ENCODE data around the gene DOCK7.

The DOCK7 gene

GRCh38 chr1:62439652-62440371, 248.4 kb downstream of the DOCK7 start:
- no peak for DNase-seq

GRCh38 chr1:62438163-62438562, 250.0 kb downstream of the DOCK7 start:
- no peak for DNase-seq

- DNase-seq: peak; percentile 45
Measured at GRCh38 chr1:62437273-62437940, 250.8 kb downstream of the DOCK7 start.

- peak; percentile 95 for DNase-seq
Measured at GRCh38 chr1:62436466-62437272, 251.5 kb downstream of the DOCK7 start, which contains the start of gene USP1. TSS of gene USP1 (plus strand) at chr1:62437049. CDS start at chr1:62439868, 2,819 bp downstream.

- peak; percentile 91 for DNase-seq
Measured at GRCh38 chr1:62436039-62436465, 252.1 kb downstream of the DOCK7 start.

- DNase-seq: no peak
Measured at GRCh38 chr1:62435231-62436038, 252.8 kb downstream of the DOCK7 start.

DNA sequence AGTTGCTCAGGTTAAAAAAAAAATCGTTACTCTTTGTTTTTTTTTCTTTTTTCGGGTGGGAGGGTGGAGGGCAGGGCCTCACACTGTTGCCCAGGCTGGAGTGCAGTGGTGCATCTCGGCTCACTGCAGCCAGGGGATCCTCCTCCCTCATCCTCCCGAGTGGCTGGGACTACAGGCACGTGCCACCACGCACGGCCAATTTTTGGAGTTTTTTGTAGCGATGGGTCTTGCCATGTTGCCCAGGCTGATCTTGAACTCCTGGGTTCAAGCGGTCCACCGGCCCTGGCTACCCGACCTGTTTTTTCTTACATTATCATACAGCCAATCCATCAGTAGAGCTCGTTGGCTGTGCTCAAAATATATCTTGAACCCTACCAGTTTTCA, 253.6 kb downstream of the DOCK7 start:
- DNase-seq: no peak

DNA sequence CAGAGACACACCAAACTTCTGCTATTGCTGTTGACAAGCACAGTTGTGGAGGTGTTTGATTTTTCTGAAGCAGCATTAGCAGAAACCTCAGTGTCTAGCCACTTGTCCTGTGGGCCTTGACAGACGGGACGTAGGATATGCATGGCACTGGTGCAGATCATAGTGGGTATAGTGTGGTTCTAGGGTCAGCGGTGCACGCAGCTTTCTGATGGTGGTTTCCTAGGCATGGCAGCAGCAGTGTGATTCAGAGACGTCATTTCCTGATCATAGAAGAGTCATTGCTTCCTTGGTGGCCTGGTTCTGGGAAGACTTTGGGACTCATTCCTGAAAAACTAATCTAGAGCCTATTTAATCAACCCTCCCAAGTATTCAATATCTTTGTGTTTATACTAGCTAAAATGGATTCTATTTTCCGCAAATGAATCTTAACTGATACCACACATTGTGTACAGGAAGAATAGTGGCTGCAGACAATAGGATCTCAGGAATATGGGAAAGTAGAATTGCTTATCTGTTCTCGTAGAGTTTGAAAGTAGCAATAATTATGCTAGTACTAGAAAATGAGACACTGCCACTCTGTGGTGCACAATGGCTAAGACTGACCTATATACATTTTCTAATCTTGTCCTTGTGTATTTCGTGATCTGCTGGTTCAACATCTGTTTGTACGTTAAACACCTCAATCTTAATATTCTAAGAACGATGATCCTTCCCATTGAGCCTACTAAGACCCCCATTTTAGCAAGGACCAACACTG, 254.1 kb downstream of the DOCK7 start:
- no peak for DNase-seq

DNA sequence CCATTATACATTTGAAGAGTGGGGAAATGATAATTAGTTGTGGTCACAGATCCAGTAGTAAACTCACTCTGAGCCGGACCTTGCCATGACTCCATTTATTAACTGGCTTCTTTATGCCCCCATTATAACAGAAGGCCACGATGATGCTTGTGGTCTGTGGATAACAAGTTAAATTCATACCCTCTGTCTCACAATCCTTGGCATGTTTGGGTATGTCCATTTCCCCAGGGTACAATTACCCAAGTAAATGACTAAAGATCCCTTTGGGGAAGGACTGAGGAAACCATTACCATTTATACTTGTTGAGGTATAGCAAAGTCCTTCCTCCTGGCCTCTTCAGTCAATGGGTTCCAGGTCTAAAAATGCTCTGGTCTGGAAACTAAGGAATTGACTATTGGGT, 258.6 kb downstream of the DOCK7 start:
- no peak for DNase-seq

GRCh38 chr1:62428351-62428750, 259.8 kb downstream of the DOCK7 start:
- no peak for DNase-seq

GRCh38 chr1:62426794-62427193, 261.4 kb downstream of the DOCK7 start:
- no peak for DNase-seq

- no peak for DNase-seq
Measured at GRCh38 chr1:62426237-62426636, 261.9 kb downstream of the DOCK7 start.

DNA sequence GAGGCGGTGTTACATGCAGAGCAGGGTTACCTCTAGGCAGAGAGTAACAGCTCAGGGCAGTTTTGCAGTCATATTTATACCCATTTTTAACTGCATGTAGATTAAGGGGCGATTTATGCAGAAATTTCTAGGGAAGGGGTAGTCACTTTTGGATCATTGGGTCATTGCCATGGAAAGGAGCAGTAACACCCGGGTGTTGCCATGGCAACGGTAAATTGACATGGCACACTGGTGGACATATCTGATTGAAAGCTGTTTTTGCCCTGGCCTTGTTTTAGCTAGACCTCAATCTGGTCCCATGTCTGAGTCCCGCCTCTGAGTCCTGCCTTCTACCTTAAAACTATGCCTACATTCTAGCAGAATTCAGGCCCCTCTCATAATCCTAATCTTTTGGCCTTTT, 263.1 kb downstream of the DOCK7 start:
- DNase-seq: no peak

GRCh38 chr1:62424411-62424810, 263.8 kb downstream of the DOCK7 start:
- DNase-seq: no peak

- DNase-seq: no peak
Measured at GRCh38 chr1:62423580-62424242, 264.5 kb downstream of the DOCK7 start.

- no peak for DNase-seq
Measured at GRCh38 chr1:62420214-62420613, 268.0 kb downstream of the DOCK7 start.

GRCh38 chr1:62417351-62417999, 270.7 kb downstream of the DOCK7 start:
- no peak for DNase-seq

GRCh38 chr1:62415687-62416086, 272.5 kb downstream of the DOCK7 start:
- no peak for DNase-seq

GRCh38 chr1:62407398-62408009, 280.7 kb downstream of the DOCK7 start:
- no peak for DNase-seq

DNA sequence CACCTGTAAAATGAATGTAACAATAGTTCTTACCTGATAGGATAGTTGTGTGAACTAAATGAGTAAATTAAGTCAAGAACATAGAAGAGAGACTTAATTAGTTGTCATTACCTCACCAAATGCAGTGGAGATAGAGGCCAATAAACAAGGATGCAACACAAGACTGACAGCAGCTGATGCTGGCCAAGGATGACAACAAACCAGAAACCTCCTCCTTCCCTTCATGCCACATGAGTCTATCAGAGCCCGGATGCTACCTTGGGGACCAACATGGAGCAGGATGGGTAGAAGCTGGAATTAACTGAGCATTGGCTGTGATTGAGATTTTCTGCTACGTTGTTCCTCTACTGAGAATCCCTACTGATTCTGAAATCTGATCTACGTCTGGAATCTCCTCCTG, 281.6 kb downstream of the DOCK7 start:
- DNase-seq: no peak
